HG03045 (cell line): Measurements from ENCODE around the gene CELF2.

Source experiments
- ATAC-seq: cut with Tn5 transposase; IDR thresholded peaks from one replicate; pipeline ENCODE4 v1.9.1; 2021; ENCODE audit warnings: mild to moderate bottlenecking, moderate library complexity; ENCODE audit not compliant: unreplicated experiment

CELF2 gene

DNA sequence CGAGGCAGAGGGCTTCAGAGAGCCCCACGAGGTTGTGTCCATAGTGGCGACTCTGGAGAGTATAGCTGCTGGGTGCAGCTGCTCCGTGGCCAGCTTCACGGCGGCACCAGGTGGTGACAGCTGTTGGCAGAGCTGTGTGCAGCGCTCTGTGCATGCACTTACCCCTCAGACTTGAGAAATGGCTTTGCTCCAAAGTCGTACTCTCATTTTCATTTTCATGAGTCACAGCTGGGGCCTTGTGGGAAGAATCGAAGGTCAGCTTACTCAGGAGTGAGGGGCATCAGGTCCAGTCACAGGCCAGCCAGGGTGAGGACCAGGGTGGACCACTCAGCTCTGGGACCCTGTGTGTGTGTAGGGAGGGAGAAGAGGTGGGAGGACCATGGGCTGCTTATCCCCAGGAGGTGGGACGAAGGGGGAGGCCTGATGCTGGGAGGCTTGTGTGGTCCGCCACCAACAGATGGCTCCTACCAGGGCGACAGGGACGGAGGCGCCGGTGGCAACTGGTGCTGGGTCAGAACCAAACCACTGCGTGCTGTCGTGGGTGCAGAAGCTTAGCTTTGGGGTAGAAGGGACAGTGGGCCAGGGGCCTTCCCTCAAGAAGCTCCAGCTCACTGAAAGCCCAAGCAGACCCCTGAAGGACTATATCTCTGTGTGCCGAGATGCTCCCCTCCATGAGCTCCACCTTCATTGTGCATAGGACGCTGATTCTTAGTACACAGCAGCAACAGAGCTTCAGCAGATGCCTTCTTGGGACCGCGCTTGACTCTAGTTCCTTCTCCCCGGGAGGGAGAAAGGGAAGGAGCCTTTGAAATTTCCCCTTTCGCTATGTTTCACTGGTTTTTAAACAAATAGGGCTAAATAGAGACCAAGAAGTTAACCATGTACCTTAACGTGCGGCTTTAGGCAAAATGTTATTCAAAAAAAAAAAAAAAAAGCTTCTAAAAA is 225.0 kb downstream of the CELF2 start:
- peak; percentile 59 for ATAC-seq

DNA sequence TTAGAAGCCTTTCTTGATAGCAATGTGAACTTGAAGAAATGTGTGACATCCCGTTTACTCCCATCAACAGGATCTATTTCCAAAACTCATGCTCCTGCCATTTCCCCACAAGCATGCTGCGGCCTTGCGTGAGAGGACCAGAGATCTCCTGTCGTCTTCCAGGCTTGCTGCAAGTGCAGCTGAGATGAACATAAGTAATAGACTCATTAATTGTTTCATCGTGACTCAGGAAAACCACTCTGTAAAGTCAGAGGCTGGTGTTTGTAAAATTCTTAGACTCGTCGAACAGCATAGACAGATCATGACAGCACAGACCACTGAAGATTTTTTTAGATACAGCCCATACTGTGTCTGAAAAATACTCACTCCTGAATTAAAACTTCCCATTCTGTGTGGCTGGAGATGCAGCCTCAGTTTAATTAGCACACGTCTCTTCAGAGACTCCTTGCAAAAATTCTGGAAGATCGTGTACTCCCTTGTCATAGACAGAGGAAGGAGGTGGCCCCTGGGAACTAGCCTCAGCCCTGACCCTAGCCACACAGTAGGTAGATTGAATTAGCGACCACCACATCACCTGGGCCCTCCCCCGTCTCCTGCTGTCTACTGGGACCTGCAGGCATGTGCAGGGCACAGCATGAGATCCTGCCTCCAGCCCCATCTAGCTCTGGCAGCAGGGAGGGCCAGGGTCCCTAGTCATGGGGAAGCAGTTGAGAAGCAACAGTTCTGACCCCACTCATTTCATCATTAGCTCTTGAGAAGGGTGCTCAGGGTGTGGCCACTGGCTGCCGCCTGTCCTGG is 226.0 kb downstream of the CELF2 start:
- no peak for ATAC-seq

DNA sequence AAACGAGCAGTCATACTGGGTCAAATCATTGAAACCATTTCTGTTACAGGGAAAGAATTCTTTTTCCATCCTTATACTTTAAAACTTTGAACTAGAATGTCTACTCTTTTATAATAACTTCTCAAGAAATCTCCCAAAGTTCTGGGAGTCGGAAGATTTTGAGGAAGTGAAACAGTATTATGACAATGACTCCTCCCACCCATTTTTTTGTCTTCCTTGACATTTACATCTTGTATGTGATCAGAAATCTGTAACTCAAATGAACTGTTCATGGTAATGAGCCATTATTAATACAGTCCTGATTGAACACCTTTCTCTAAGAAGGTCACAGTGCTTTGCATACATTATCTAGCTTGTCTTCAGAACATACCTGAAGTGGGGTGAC is 227.4 kb downstream of the CELF2 start:
- no peak for ATAC-seq

DNA sequence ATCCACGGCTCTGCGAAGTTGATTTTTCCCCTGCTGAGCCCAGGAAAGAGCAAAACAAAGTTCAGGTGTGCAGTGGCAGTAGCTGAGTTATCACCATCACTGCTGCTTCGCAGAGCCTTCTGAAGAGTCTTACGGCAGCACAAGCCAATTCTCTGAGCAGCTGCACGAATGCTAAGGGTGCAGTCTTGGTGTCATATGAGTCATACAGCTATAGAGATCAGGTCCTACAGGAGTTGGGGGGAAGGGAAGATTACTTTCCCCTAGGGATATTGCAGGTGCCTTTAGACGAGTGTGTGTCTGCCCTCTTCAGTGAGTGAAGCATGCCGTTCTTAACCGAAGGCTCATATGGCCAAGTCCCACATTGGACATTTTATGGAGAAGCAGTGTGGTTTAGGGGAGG is 227.8 kb downstream of the CELF2 start:
- peak; percentile 43 for ATAC-seq

DNA sequence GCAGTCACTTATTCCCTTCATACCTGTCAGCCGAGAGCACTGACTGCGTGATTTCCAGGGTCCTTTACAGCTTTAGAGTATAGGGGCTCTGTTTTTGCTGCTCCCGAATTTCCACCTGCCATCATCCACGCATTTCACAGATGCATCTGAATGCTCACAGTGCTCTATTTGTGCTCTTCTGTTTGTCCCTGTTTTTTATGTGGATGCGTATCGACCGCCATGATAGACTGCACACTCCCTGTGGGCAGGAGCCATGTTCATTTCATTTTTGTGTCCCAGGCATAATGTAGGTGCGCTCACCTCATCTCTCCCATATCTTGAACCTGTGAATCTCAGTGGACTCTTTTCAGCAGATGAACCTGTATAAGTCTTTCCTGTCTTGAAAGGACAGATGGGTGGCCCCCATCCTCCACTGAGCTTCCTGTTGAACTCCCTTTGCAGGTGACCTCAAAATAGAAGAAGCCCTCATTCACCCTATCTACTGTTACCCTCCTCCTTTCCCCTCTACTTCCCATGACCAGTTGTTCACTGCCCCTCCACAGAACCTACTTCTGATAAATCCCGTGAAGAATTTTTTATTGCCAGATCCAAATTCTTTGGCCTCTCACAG is 228.4 kb downstream of the CELF2 start:
- no peak for ATAC-seq

DNA sequence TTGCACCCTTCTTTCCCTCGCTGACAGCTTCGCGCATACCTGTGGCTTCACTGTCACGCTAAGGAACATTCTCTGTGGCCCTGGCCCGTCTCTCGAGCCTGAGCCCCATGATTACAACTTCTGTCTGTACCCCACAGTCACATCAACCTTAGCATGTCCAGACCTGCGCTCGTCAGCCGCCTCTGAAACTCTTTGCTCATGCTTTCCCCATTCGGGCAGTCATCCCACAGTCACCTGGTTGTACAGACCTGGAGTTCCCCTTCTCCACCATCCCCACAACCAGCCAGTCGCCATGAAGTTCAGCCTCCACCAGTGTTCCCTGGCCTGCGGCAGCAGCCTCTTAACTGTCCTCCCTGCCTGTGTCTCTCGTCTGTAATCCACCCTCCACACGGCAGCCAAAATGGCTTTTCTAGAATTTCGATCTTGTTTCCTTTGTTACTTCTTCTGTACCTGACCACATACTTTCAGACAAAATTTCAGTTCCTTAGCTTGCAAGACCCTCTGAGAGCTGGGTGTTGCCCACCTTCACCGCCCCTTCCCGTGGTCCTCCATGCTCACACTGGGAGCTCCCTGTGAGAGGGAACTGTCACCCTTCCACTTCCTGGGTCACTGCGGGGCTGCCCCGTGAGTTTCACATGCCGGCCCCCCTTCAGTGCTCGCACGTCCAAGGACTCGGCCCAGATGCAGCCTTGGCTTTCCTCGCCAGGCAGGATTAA is 229.2 kb downstream of the CELF2 start:
- peak; percentile 16 for ATAC-seq

DNA sequence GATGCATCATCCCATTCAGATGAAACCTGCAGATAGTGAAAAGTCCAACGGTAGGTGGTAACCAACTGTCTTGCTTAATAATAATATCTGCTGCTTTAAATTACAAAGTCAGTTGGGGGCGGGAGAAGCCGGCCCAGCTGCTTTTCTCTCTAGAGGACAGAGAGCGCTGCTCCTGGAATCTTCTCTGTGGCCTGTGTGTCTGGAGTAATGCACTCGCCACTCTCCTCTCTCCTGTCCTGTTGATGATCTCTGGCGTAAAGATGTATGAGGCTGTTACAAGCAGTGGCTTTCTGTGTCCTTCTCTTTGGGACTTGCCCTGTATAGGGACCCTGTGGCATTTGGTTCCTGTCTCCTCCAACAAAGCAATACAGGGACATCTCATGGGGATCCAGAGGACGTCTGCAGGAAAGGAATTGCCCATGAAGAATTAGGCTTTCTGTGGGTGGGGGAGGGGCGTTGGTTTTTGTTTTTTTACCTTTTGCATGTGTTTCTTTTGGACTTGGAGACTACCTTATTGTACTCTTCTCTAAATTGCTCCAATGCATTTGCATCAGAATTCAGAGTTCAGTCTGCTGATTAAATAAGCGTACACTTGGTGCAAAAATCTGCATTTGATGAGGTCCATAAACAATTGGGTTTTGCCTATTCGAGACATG is 231.6 kb downstream of the CELF2 start:
- no peak for ATAC-seq

DNA sequence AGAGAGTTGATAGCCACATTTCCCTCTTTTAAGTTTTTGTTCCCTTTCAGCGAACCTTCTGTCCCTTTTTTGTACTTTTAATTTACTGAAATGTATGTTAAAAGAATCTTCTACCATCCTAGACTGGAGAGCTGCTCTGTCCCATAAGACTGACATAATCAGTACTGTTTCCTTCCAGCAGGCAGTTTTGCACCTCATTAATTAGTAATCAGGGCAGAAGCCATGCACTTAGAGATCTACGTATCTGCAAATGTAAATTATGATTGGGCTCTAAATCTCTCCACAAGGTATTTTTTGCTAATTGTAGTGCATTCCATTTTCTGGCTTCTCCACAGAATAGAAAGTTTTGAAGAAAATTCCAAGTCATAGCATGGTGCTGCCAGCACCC is 232.1 kb downstream of the CELF2 start:
- ATAC-seq, result no peak

DNA sequence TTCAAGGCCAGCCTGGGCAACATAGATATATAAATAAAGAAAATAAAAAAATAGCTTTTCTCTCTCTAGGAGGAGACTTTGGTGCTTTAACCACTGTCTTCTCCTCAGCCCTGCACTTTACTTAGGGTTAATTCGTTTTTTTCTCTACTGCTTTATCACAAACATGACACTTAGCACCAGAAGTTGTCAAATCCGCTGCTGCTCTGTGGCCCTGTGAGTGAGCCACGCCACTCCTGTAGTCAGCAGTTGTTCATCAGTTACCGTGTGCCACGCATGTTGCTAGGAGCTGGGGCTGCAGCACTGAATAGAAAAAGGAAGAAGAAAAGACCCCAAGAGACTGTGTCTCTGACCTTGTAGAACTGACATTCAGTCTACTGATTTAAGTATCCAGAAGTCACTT is 232.6 kb downstream of the CELF2 start:
- no peak for ATAC-seq

DNA sequence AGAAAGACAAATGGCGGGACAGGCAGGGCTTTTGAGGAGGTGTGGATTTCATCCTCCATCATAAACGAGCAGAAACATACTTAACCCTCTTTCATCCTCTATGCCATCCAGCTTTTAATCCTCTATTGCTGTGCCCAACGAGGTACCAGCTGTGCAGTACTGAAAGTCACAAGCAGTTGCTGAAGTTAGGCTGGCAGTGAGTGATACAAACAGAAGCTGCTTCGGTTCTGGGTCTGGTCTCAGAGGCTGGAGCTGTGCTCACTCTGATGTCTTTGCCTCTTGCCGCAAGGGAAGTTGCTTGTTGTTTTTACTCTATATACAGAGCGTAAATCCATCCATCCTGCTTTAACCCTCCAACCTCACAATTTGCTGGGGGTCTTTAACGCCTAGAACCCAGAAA is 235.2 kb downstream of the CELF2 start:
- no peak for ATAC-seq

DNA sequence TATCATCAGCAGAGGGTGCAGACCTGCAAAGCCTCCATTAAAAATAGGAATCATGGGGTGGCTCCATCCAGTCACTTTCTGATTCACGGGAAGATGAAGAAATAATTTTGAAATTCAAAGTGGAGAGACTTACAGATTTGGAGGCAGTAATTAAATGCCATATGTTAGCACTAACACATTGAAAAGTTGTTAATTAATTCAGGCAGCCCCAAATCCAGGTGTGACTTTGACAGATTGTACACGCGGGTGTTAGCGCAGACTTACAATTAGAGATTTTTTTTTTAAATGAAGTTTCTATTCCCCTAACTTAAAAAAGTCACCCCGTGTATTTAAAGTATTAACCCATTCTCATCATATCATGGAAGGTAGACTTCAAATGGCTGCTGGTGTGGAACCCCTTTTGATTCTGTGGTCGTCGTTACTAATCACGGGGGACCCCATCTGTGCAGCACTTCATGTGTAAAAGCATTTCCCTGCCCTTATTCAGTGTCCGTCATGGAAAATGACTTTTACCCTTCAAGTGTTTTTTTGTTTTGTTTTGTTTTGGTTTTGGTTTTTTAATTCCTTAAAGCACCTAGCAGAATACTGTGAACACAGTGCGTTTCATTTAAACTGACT is 235.8 kb downstream of the CELF2 start:
- no peak for ATAC-seq

DNA sequence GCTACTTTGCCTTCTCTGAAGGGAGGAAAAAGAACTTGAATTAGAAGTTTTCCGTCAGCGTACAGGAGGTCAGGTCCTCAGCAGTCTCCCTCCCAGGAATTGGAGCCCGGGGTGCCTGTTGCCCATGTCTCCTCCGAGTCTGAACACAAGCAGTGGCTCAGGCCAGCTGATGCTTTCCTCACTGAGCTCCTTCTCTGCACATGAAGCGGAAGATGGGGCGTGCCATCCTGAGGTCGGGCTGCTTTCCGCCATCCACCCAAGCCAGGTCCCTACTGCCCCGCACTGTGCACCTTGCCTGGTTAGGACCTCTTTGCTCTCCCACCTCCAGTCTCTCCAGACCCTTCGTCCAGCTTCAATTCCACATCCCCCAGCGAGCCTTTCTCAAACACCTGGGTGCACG is 237.5 kb downstream of the CELF2 start:
- ATAC-seq, result no peak

DNA sequence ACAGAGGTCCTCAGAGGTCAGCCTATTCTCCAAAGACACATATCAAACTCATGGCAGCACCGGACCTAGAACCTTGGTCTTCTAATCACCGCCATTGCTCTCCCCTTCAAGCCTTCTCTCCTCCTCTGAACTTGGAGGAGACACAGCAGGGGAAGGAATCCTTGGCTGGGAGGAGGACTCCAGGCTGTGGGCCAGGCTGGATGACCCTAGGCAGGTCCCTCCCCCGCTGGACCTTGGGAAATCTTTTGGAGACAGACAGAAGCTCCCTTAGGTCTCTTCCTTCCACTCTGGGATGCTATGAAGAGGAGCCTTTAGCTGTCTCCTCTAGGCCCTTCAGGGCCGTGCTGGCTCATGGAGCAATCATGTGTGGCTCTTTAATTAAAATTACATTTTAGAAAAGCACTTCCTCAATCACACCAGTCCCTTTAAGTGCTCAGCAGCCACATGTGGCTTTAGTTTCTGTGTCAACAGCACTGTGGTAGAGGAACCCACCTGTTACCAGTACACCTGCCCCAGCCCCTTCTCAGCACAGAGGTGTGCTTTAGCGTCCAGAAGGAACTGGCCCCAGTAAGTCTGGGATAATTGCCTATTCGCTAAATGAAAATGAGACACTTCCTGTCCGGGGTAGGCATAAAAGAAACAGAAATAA is 238.2 kb downstream of the CELF2 start:
- ATAC-seq, result no peak

DNA sequence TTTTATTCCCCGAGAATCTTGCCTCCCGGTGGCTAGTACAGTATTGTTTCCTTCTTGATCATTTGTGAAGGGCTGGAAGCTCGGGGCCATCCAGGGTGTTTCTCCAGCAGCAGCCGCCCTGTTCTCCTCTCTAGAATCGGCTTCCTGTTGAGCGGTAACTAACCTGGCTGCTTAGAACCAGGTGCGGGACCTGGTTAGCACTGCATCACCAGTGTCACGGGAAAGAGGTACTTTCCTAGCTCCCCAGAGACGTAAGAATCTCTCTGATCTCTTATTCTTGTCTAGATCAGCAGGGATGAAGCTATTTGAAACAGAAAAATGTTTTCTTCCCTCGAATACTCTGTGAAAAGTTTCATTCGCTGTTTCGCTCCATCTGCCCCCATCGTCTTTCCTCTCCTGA is 239.2 kb downstream of the CELF2 start:
- no peak for ATAC-seq

DNA sequence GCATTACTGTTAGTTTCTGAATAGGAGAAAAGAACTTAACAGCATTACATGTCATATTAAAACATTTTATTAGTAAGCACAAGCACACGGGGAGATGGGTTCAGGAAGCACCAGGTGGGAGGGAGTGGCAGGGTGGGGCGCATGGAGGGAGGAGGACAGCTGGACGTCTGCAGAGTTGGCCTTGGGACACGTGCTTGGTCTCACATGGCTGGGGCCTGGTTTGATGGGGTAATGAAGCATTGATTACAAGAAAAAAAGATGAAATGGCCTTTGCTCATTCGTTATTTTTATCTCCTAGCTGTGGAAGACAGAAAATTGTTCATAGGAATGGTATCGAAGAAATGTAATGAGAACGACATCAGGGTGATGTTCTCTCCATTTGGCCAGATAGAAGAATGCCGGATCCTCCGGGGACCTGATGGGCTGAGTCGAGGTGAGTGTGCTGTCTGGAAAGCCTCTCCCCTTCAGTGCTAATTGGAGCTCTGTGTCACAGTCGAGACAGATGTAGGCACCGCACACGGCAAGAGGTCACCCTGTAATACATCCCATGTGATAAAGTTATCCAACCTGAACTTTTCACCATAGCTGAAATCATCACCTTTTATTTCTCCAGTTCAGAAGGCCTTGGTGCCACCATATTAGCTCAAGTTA is 239.9 kb downstream of the CELF2 start:
- ATAC-seq, result no peak

DNA sequence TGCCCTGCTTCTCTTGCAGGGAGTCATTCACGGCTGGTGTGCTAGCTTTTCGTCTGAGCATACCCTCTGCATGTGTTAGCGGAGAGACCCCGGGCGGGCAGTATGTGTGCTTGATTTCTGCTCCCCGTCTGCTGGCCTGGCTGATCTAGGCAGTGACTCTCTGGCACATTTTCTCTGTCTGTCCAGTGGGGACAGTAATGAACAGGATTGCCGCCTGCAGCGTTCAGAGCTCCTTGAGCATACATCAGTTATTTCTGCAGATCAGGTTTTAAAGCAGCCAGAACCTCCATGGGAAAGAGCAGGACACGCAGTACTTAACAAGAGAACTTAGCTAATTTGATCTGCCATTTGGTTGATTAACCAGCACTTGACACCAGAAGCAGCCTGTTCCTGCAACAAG is 242.5 kb downstream of the CELF2 start:
- no peak for ATAC-seq

DNA sequence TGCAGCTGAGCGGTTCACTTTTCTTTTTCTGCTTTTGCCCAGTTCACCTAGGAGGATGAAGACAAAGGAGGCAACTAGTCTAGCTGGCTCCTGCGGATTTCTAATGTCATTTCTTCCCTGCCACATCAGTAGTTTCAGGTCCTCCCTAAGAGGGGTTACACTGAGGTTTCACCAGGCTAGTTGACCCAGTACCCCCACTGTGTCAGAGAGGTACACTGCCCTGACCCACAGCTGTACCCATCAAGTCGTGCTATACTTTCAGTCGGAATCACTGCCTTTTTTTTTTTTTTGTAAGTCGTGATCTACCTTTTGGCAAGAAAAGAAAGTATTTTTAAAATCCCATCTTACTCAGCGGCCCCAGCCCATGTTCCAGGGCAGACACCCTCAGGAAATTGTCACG is 243.5 kb downstream of the CELF2 start:
- ATAC-seq, result no peak

DNA sequence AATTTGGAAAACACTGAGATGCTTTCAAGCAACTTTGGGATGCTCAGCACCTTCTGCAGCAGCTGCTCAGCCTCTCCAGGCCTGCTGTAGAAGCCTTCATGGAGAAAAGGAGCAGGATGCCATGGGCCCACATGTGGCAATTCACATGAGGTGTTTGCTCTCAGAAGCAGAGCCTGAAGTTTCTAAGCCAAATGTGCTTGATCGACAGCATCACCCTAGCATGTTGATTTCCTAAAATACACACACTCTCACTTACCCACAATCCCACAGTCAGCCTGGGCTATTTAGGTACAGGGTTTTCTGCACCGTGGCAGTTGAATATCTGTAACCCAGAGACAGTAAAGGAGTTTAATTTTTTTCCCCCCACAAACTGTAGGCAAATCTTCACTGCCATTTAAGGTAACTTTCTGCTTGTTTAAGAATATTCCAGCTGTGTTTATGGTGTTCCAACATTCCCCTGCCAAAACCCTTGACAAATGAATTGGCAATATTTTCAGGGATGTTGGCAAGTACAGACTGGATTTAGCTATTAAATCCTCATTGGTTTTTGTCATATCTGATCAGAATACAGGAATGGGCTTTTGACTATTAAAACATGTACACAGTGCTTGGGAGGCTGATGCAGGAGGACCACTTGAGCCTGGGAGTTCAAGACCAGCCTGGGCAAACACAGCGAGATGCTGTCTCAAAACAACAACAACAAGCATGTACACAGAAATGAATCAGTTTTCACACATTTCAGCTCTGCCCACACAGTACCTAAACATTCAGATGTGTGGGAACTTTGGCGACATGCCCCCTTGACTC is 244.2 kb downstream of the CELF2 start:
- no peak for ATAC-seq
